GM18909 (cell line): ENCODE data around the gene SMARCAL1.
A peak's percentile ranks its signal among the peaks of the same experiment; 100 is the strongest.
"Not testable (repeated sequence)": the region's sequence is repeated elsewhere in the genome, so short reads cannot be mapped to it uniquely, and the experiment has no call there.

Experiments used
- ATAC-seq: cut with Tn5 transposase; IDR thresholded peaks from one replicate; pipeline ENCODE4 v1.9.1; 2021; ENCODE audit warnings: mild to moderate bottlenecking; ENCODE audit not compliant: unreplicated experiment, poor library complexity

The SMARCAL1 gene

GRCh38 chr2:216412022-216412999 lies at the start of gene SMARCAL1:
TSS of gene SMARCAL1 (plus strand) at chr2:216412484. CDS start at chr2:216414705, 2,221 bp downstream.
- ATAC-seq = peak; percentile 93

DNA sequence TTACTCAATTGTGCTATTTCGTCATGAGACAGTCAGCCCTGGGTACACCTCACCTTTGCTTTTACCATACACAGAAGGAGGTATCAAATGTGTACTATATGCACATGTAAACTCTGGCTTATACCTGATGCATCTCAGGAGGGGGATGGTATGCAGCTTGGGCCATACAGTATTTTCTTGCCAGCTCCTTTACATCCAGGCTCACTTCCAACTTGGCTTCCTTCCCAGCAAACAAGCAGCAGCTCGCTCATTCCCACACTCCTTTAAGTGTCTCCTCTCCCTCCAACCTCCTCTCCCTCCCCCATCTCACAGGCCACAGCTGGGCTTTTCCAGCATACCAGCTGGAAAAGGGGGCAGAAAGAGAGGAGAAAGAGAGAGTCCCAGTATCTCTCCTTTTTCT lies 49.6 kb upstream of the SMARCAL1 start:
- ATAC-seq = no peak

GRCh38 chr2:216363221-216363620 lies 49.1 kb upstream of the SMARCAL1 start:
- ATAC-seq = no peak

- no peak for ATAC-seq
These were observed 46.8 kb upstream of the SMARCAL1 start for GRCh38 chr2:216365518-216365917.

DNA sequence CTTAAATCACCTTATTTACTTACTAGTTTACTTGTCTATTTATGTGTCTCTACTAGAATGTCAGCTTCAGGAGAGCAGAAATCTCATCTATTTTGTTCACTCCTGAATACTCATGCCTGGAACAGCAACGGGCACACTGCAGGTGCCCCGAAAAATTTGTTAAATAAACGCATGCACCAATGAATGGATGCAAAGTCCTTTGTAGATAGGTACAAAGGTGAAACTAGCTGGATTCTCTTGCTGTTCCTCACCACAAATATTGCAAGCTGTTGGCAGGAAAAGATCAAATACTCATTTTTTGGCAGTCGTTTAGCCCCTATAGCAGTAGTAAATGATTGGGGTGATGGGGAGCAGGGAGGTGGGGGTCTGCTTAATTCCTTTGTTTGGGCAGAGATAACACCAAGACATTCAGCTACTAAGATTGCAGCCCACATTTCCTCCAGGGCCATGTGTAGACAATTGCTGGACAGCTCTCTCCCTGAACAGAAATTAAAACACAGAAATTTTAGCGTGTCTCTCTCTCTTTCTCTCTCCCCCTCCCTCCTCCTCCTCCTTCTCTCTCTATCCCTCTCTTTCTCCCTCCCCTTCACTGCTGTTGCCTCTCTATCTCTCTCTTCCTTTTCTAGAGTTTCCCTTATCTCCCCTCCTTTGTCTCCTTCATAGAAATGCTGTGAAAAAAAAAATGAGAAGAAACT lies 45.4 kb upstream of the SMARCAL1 start:
- ATAC-seq = no peak

DNA sequence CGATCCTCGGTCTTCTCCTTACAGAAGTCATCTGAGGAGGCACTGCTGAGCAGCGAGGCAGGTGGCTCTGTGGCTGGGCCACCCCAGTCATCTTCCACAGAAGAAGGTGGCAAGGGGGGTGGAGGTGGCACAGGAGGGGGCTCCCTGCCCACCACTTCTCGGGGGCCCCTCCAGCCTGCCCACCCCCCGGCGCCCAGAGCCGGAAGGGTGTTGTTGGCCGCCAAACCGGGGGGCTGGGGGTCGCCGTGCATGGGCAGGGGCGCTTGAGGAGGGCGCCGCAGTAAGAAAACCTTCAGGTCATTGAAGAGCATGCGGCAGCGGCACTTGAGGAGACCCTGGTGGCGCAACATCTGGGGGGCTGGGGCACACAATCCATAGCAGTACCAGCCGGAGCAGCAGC lies 42.5 kb upstream of the SMARCAL1 start:
- ATAC-seq = no peak

DNA sequence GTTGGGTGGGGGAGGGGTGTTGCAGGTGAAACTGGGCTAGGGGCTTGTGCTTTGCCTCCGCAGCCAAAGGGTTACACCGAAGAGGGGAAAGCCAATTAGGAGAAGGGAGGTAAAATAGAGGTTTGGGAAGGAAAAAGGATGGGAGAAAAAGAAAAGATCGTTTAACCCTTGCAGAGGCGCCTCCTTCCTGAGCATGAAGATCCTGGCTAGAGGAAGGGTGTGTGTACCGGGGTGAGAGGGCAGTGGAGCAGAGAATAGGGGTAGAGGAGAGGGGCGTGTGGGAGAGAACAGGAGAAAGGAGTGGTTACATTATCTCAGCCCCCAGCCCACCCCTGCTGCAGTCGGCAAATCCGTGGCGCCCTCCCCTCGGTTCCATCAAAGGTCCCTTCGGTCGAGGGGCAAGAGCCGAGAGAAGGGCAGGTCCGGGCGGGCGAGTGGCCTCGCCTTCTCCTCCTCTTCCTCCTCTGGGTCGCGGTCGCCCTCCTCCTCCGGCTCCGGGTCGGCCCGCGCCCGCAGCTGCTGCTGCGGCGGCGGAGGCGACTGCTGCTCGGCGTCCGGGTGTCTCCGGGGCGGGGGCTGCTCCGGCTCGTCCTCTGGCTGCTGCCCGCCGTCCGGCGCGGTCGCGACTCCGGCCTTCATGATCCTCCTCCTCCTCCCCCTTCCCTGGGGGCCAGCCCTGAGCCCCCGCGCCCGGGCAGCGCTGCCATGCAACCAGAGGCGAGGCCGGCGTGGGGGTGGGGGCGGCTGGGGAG lies 41.1 kb upstream of the SMARCAL1 start:
- no peak for ATAC-seq

DNA sequence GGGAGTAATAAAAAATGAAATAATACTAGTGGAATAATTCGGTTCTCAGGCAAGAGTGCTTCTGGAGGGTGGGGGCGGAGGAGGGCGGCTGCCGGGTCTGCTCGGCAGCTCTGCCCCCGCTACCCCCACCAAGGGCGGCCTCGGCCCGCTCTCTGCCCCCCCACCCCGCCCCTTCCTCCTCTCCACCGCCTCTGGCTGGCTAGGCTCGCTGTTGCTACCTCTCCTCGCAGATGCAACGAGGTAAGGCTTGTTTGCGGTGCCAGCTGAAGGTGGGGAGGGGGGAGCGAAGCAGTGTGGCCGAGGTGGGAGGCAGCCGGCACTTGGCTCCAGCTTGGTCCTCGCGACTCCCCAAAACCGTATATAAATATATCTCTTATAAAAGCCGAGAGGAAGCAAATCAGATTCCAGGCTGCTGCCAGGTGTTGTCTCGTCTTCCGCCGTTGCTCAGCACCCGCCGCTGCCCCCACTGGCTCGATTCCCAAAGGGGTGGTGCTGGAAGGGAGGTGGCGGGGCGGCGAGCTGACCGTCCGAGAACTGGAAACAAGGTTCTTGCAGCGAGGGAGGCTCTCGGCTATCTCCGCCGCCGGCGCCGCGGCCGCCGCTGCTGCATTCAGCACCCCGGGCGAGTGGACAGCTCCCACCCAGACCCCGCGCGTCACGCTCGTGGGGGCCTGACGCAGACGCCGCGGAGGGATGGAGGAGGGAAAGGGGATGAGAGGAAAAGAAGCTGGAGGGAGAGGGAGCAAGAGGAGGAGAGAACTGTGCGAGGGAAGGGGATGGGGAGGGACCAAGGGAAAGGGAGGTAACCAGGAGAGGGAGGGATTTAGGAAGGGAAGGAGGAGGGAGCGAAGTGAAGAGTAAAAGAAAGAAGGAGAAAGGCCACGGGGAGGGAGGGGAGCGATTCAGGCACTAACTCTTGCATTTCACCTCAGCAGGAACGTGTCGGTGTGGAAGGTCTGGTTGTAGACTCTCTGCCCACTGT lies 40.3 kb upstream of the SMARCAL1 start, which contains the start of gene MARCHF4:
MARCHF4 (minus strand) TSS at position 763 of the 982 bp plus-strand sequence. CDS start 2,223 bp downstream, outside the sequence.
- ATAC-seq = no peak

DNA sequence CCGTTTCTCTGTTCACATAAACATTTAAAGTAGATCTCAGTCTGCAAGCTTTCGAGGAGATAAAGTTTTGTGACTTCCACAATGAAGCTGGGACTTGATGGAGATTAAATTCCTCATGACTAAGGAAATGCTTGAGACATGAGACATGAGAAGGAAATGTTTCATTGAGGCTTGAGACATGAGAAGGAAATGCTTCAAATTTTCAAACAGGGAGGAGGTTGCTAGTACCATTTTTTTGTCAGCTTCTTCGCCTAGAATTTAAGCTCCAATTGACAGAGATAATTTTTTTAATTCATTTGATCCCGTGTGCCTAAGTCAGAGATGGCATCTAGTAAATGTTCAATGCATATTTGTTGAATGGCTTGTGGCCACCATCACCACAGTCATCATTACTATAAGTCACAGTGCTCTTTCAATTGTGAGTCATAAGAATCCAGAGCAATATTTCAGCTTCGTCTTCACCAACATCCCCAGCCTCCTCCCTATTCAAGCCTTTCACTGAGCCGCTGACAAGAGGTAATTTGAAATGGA lies 39.5 kb upstream of the SMARCAL1 start:
- no peak for ATAC-seq

- ATAC-seq = no peak
These were observed 38.4 kb upstream of the SMARCAL1 start for GRCh38 chr2:216373896-216374295.

DNA sequence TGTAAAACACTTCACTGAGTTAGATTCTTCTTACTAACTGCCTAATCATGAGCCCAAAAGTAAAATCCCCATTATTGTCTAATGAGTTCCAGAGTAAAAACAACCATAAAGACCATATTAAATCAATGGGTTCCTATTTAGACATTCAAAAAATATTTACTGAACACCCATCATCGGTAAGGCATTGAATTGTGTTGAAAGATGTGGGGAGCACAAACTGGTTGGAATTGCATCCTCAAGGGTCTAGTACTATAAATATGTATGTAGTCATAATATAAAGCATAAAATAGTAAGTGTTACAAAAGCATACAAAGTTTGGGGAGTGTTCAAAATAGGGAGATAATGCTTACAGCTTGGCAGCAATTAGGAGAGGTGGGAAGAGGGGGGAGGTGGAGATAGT lies 37.0 kb upstream of the SMARCAL1 start:
- no peak for ATAC-seq

GRCh38 chr2:216379977-216380376 lies 32.3 kb upstream of the SMARCAL1 start:
- ATAC-seq = no peak

GRCh38 chr2:216384409-216384808 lies 27.9 kb upstream of the SMARCAL1 start:
- not testable (repeated sequence) for ATAC-seq

GRCh38 chr2:216385478-216385877 lies 26.8 kb upstream of the SMARCAL1 start:
- no peak for ATAC-seq

DNA sequence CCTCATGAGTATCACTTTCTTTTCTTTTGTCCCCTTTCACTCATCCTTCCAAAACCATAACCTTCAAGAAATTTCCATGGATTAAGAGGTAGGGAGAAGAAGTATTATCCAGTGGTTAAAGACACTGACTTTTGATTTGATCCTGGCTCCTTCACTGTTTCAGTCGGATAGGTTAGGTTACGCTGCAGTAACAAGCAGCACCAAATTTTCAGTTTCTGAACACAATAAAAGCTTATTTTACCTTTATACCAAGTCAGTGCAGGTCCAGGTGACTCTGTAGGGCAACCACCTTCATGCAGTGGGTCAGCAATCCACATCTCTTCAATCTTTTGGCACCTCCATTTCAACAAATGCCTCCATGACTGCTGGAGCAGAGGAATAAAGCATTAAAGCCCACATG lies 25.0 kb upstream of the SMARCAL1 start:
- ATAC-seq = no peak

DNA sequence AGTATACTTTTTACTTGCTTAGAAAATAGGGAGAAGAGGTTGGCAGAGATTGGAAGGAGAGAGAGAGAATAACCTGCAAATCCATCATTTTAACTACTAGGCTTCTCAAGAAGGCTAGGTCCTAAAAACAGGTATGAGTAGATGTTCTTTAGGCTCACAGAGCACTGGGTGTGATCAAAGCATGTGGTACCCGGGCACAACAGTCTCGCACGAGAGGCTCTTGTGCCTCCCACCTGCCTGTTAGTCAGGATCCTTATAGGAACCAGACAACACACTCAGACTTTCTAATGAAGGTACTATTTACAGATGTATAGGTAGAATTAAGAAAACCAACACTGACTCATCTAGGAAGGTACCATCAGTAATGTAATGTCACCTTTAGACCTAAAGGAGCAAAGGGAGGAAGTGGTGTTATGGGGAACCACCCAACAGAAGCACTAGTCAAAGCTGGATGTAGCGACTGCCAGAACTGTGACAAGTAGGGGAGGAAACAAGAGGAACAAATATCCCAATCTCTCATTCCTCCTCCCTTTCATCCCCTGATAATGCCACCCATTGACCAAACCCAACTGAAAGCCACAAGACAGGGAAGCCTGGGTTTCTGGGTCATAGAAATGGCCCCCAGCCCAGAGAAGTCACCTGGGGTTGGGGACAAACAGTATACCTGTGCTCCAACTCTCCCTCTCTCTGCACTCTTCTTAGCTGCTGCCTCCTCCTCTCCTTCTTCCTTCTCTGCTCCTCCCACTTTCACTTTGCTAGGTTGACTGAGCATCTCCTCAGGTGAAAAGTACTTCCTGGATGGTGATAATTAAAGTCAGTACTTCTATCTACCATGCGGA lies 24.0 kb upstream of the SMARCAL1 start:
- peak; percentile 50 for ATAC-seq

GRCh38 chr2:216389570-216389969 lies 22.7 kb upstream of the SMARCAL1 start:
- ATAC-seq = no peak

GRCh38 chr2:216391401-216391800 lies 20.9 kb upstream of the SMARCAL1 start:
- ATAC-seq = no peak
